Prostate gland (tissue), 2 donors: Measurements from ENCODE around the gene PDGFC. TPM values are rescaled to one million over a fixed set of nuclear protein-coding genes. Genes with fewer than 3 reads are reported as not detected.

ENCODE experiments used
- DNase-seq: peaks from one replicate; pipeline ENCODE4 v3.0.0-alpha.2; 2019; ENCODE audit warnings: low spot score
- H3K27ac ChIP-seq, 2 donors: fragments of 200-600 bp; sonication (generic); 2 replicates each; pipeline ENCODE4 v1.5.1; 2017 to 2019
- H3K27me3 ChIP-seq: fragments of 200-600 bp; sonication (generic); replicated peaks from 2 replicates; pipeline ENCODE4 v1.5.1; 2019; ENCODE audit not compliant: insufficient read depth
- H3K36me3 ChIP-seq, 2 donors: fragments of 200-600 bp; sonication (generic); 1 replicate in 1 of 2; 2 replicates in 1 of 2; pipeline versions ENCODE4 v1.5.1 to v1.8.1; 2017 to 2019
- H3K4me1 ChIP-seq: fragments of 200-600 bp; sonication (generic); replicated peaks from 2 replicates; pipeline ENCODE4 v1.5.1; 2019
- H3K4me3 ChIP-seq, 2 donors: fragments of 200-600 bp; sonication (generic); 2 replicates each; pipeline ENCODE4 v1.5.1; 2017 to 2019
- H3K9me3 ChIP-seq: fragments of 200-600 bp; sonication (generic); 2 replicates; pipeline ENCODE4 v1.5.1; 2017
- CTCF ChIP-seq, 4 experiments: fragments of 200-600 bp in 2 of 4; fragments of 450-650 bp in 2 of 4; sonication (generic) in 2 of 4; IDR thresholded peaks; 1 replicate in 3 of 4; 2 replicates in 1 of 4; pipeline ENCODE4 v1.5.1; 2016 to 2019; ENCODE audit warnings: antibody characterized with exemption in 4 of 4, mild to moderate bottlenecking in 2 of 4, moderate library complexity in 2 of 4
- POLR2A ChIP-seq: fragments of 450-650 bp; IDR thresholded peaks from one replicate; pipeline ENCODE4 v1.6.1; 2016; ENCODE audit warnings: antibody characterized with exemption, mild to moderate bottlenecking
- POLR2AphosphoS5 ChIP-seq: sonication (generic); formaldehyde crosslinking; IDR thresholded peaks from one replicate; pipeline ENCODE4 v1.6.1; 2017; ENCODE audit warnings: antibody characterized with exemption
- WGBS: methylation state at CpG from one replicate; pipeline ENCODE4 v1.1.5; 2018; 5-methylcytosine and 5-hydroxymethylcytosine counted together
- intact Hi-C: fragments of 100-400 bp; cut with DNase I; formaldehyde crosslinking; loops from one replicate; pipeline ENCODE4 v1.14.2; 2022
- total RNA-seq, 2 donors: library from RNA; depleted of rRNA; stranded (reverse); fragments of >200 nt; gene quantifications; one replicate each; pipeline ENCODE4 v1.1.0, GENCODE V29; 2016

The PDGFC gene
- total RNA-seq, 2 donors from 2014 or later = 18.6 to 36.8 TPM

GRCh38 chr4:156756118-156756517, 215.5 kb downstream of the PDGFC start:
- no peak overlapping the region for H3K4me3 ChIP-seq
- no peak for DNase-seq
- intact Hi-C loops = no loop called here
- no peaks in the 10 kb centered on the region for H3K9me3 ChIP-seq
- H3K27me3 ChIP-seq = no peaks in the 10 kb centered on the region
- no peak overlapping the region for H3K27ac ChIP-seq
- no peaks in the 10 kb centered on the region for H3K4me1 ChIP-seq
- H3K36me3 ChIP-seq = no peaks in the 10 kb centered on the region
- TF ChIP-seq CTCF (IDR thresholded peaks at IDR 0.05) (no peak), POLR2A (no peak), POLR2AphosphoS5 (no peak)

- Histone ChIP-seq H3K27me3 (no peaks in the 10 kb centered on the region), H3K4me1 (no peaks in the 10 kb centered on the region), H3K4me3 (no peak overlapping the region), H3K36me3 (no peaks in the 10 kb centered on the region), H3K27ac (no peak overlapping the region), H3K9me3 (no peaks in the 10 kb centered on the region)
- no peak for DNase-seq
- intact Hi-C loops = no loop called here
- no peak for TF ChIP-seq CTCF (IDR thresholded peaks at IDR 0.05)
- TF ChIP-seq POLR2A = no peak
- no peak for TF ChIP-seq POLR2AphosphoS5
- 81% methylated on average over 5 of the region's 5 CpGs for WGBS
Measured at GRCh38 chr4:156754832-156755570, 216.6 kb downstream of the PDGFC start.

GRCh38 chr4:156751486-156751885, 220.1 kb downstream of the PDGFC start:
- Histone ChIP-seq H3K4me1 (no peaks in the 10 kb centered on the region), H3K36me3 (no peaks in the 10 kb centered on the region), H3K9me3 (no peaks in the 10 kb centered on the region), H3K27me3 (no peaks in the 10 kb centered on the region), H3K27ac (no peak overlapping the region), H3K4me3 (no peak overlapping the region)
- 65% methylated on average over 1 of the region's 1 CpG for WGBS
- intact Hi-C loops = no loop called here
- TF ChIP-seq POLR2AphosphoS5 = no peak
- TF ChIP-seq CTCF (IDR thresholded peaks at IDR 0.05) = no peak
- TF ChIP-seq POLR2A = no peak
- no peak for DNase-seq

GRCh38 chr4:156749426-156750403, 221.9 kb downstream of the PDGFC start:
- no peak overlapping the region for H3K27ac ChIP-seq
- no peak for DNase-seq
- no peak for TF ChIP-seq CTCF (IDR thresholded peaks at IDR 0.05)
- TF ChIP-seq POLR2AphosphoS5 = no peak
- TF ChIP-seq POLR2A = no peak
- no peaks in the 10 kb centered on the region for H3K27me3 ChIP-seq
- 90% methylated on average over 5 of the region's 5 CpGs for WGBS
- no peaks in the 10 kb centered on the region for H3K4me1 ChIP-seq
- H3K9me3 ChIP-seq = no peaks in the 10 kb centered on the region
- no peaks in the 10 kb centered on the region for H3K36me3 ChIP-seq
- no peak overlapping the region for H3K4me3 ChIP-seq
- intact Hi-C loops = no loop called here
